Peyer's patch (tissue), 4 donors: ENCODE measurements around the gene GREM2. TPM values are rescaled to one million over a fixed set of nuclear protein-coding genes. Genes with fewer than 3 reads are reported as not detected.

Source experiments
- DNase-seq, 3 donors: peaks; one replicate each; pipeline ENCODE4 v3.0.0-alpha.2; 2017 to 2019
- H3K27ac ChIP-seq, 4 donors: fragments of 200-600 bp; sonication (generic); one replicate each; pipeline ENCODE4 v1.5.1; 2016 to 2019
- H3K27me3 ChIP-seq, 2 donors: fragments of 200-600 bp; sonication (generic); one replicate each; pipeline ENCODE4 v1.5.1; 2019
- H3K36me3 ChIP-seq, 3 donors: fragments of 200-600 bp; sonication (generic); one replicate each; pipeline ENCODE4 v1.5.1; 2016 to 2019
- H3K4me1 ChIP-seq, 4 donors: fragments of 200-600 bp; sonication (generic); one replicate each; pipeline ENCODE4 v1.5.1; 2016 to 2019
- H3K4me3 ChIP-seq, 4 donors: fragments of 200-600 bp; sonication (generic); 1 replicate in 3 of 4; 2 replicates in 1 of 4; pipeline ENCODE4 v1.5.1; 2016 to 2019; ENCODE audit warnings: mild to moderate bottlenecking in 1 of 4
- H3K9me3 ChIP-seq, 4 donors: fragments of 200-600 bp; sonication (generic); one replicate each; pipeline ENCODE4 v1.5.1; 2016 to 2019; ENCODE audit warnings: mild to moderate bottlenecking in 1 of 4
- POLR2A ChIP-seq, 2 donors: fragments of 450-650 bp; IDR thresholded peaks; one replicate each; pipeline ENCODE4 v1.5.1; 2017; ENCODE audit warnings: antibody characterized with exemption in 2 of 2, mild to moderate bottlenecking in 2 of 2, moderate library complexity in 2 of 2
- total RNA-seq, 4 donors: library from RNA; depleted of rRNA; stranded (reverse); fragments of >200 nt; gene quantifications; one replicate each; pipeline ENCODE4 v1.1.0, GENCODE V29; 2016
- TF ChIP-seq, protein P1 (sequence below), 6 experiments: fragments of 450-650 bp in 4 of 6; fragments of 200-600 bp in 2 of 6; sonication (generic) in 1 of 6; IDR thresholded peaks; one replicate each; pipeline ENCODE4 v1.5.1; 2017 to 2019; ENCODE audit warnings: antibody characterized with exemption in 6 of 6, mild to moderate bottlenecking in 3 of 6, moderate library complexity in 1 of 6

The GREM2 gene
- total RNA-seq, 4 donors from 2014 or later, result 1.3 to 7.4 (median 3.2) TPM

GRCh38 chr1:240630409-240630808 is 18.5 kb upstream of the GREM2 start:
- no peaks in the 10 kb centered on the region for H3K4me1 ChIP-seq
- H3K27ac ChIP-seq, result no peak overlapping the region
- H3K36me3 ChIP-seq, result no peaks in the 10 kb centered on the region
- no peaks in the 10 kb centered on the region for H3K27me3 ChIP-seq
- H3K9me3 ChIP-seq, result no peaks in the 10 kb centered on the region
- no peak overlapping the region for H3K4me3 ChIP-seq
- no peak for DNase-seq
- TF ChIP-seq, protein P1, sequence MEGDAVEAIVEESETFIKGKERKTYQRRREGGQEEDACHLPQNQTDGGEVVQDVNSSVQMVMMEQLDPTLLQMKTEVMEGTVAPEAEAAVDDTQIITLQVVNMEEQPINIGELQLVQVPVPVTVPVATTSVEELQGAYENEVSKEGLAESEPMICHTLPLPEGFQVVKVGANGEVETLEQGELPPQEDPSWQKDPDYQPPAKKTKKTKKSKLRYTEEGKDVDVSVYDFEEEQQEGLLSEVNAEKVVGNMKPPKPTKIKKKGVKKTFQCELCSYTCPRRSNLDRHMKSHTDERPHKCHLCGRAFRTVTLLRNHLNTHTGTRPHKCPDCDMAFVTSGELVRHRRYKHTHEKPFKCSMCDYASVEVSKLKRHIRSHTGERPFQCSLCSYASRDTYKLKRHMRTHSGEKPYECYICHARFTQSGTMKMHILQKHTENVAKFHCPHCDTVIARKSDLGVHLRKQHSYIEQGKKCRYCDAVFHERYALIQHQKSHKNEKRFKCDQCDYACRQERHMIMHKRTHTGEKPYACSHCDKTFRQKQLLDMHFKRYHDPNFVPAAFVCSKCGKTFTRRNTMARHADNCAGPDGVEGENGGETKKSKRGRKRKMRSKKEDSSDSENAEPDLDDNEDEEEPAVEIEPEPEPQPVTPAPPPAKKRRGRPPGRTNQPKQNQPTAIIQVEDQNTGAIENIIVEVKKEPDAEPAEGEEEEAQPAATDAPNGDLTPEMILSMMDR (IDR thresholded peaks at IDR 0.05), result no peak
- TF ChIP-seq POLR2A (IDR thresholded peaks at IDR 0.05), result no peak

DNA sequence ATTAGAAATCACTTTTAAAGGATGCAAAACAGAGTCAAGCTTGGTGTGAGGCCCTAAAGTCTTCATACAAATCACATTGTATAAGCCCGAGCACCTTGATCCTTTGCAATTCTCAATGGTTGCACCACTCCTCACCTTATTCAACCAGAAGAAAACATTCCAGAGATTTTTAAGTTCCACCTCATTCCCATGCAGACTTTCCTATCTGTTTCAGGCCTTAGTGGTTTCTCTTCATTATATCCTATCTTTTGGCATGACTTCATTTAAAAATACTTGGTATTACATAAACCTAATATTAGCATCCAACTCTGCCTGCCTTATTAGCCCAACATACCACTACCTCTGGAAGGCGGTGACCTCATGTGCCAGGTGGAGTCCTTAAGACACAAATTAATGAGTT is 9.3 kb upstream of the GREM2 start:
- no peaks in the 10 kb centered on the region for H3K4me1 ChIP-seq
- H3K27me3 ChIP-seq, result no peaks in the 10 kb centered on the region
- no peak for TF ChIP-seq POLR2A (IDR thresholded peaks at IDR 0.05)
- TF ChIP-seq, protein P1 (IDR thresholded peaks at IDR 0.05), result no peak
- H3K36me3 ChIP-seq, result no peaks in the 10 kb centered on the region
- H3K27ac ChIP-seq, result no peak overlapping the region
- H3K9me3 ChIP-seq, result no peaks in the 10 kb centered on the region
- DNase-seq, result no peak
- no peak overlapping the region for H3K4me3 ChIP-seq

GRCh38 chr1:240619906-240620621 is 8.1 kb upstream of the GREM2 start:
- H3K27me3 ChIP-seq, result no peaks in the 10 kb centered on the region
- H3K36me3 ChIP-seq, result no peaks in the 10 kb centered on the region
- H3K4me3 ChIP-seq, result no peak overlapping the region
- no peak for DNase-seq
- H3K4me1 ChIP-seq, result no peaks in the 10 kb centered on the region
- TF ChIP-seq, protein P1 (IDR thresholded peaks at IDR 0.05), result no peak
- no peak for TF ChIP-seq POLR2A (IDR thresholded peaks at IDR 0.05)
- H3K9me3 ChIP-seq, result no peaks in the 10 kb centered on the region
- no peak overlapping the region for H3K27ac ChIP-seq

DNA sequence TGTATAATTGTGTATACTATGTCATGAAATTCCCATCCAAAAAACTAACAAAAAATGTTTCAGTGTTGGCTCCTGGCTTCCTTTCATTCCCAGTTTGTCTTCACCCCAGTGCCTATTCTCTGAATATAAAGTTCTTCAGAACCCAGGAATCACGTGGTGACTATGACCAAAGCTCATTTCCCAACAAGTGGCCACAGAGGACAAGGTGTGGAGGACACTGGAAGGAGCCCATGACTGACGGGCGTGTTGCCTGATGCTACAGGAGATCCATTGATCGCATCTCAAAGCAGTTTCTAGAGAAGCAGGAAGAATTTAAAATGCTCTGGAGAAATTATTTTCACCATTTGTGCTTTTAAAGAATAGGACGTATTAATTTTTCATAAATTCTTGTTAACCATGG is 7.4 kb upstream of the GREM2 start:
- no peak for DNase-seq
- TF ChIP-seq POLR2A (IDR thresholded peaks at IDR 0.05), result no peak
- TF ChIP-seq, protein P1 (IDR thresholded peaks at IDR 0.05), result no peak
- no peaks in the 10 kb centered on the region for H3K36me3 ChIP-seq
- no peaks in the 10 kb centered on the region for H3K4me1 ChIP-seq
- H3K27ac ChIP-seq, result no peak overlapping the region
- H3K9me3 ChIP-seq, result no peaks in the 10 kb centered on the region
- no peak overlapping the region for H3K4me3 ChIP-seq
- H3K27me3 ChIP-seq, result no peaks in the 10 kb centered on the region

DNA sequence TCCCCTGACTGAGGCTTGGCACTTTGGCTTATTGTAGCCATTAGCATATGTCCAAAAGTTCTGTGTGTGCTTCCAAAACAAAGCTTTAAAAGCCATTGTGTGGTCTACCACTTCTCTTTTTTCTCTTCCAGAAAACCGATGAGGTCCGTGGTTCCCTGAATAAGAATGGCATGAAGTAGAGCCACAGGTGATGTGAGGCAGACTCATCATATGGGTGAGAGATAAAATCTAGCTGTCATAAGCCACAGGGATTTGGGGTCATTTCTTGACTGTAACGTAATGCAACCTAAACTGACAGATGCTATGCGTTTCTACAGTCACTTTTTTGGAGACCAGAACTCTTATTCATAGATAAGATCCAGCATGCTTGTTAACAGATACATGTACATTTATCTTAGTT is 7.0 kb upstream of the GREM2 start:
- Histone ChIP-seq H3K4me3 (no peak overlapping the region), H3K4me1 (no peaks in the 10 kb centered on the region), H3K27me3 (no peaks in the 10 kb centered on the region), H3K27ac (no peak overlapping the region), H3K9me3 (no peaks in the 10 kb centered on the region), H3K36me3 (no peaks in the 10 kb centered on the region)
- DNase-seq, result no peak
- TF ChIP-seq POLR2A (IDR thresholded peaks at IDR 0.05), result no peak
- TF ChIP-seq, protein P1 (IDR thresholded peaks at IDR 0.05), result no peak
